HG02588 (cell line): ENCODE measurements around the gene TIMM29.

Experiments
- ATAC-seq: cut with Tn5 transposase; IDR thresholded peaks from one replicate; pipeline ENCODE4 v1.9.1; 2021; ENCODE audit warnings: mild to moderate bottlenecking, moderate library complexity; ENCODE audit not compliant: unreplicated experiment

Gene TIMM29

DNA sequence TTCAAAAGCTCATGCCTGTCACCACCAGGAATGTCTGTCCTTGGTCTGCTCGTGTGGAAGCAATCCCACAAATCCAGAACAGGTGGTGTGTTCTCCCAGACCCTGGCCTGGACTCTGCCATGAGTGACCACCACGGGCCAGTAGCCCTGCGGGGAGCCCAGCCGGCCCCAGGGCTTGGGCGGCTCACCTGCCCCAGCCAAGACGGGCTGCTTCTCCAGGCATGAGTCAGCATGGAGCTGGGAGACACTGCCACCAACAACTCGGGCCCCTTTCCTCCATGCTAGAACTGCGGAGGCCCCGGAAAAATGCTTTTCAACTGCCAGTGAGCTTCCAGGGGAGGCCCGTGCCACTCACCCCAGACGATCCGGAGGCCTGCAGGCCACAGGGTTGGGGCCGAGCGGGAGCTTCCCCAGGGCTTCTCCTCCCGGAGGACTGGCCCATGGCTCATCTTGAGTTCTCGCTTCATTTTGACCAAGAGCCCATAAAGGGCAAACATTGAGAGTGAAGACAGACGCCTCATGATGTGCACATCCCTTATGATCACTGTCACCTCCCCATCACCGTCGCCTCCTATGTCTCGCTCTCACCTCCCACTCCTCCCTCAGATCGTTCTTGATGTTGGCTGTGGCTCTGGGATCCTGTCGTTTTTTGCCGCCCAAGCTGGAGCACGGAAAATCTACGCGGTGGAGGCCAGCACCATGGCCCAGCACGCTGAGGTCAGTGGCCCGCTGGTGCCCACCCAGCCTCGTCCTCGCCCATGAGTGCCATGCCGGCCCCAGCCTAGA lies 16.8 kb upstream of the TIMM29 start:
- no peak for ATAC-seq

GRCh38 chr19:10912619-10913018 lies 16.0 kb upstream of the TIMM29 start:
- no peak for ATAC-seq

GRCh38 chr19:10913716-10914340 lies 14.8 kb upstream of the TIMM29 start:
- no peak for ATAC-seq

DNA sequence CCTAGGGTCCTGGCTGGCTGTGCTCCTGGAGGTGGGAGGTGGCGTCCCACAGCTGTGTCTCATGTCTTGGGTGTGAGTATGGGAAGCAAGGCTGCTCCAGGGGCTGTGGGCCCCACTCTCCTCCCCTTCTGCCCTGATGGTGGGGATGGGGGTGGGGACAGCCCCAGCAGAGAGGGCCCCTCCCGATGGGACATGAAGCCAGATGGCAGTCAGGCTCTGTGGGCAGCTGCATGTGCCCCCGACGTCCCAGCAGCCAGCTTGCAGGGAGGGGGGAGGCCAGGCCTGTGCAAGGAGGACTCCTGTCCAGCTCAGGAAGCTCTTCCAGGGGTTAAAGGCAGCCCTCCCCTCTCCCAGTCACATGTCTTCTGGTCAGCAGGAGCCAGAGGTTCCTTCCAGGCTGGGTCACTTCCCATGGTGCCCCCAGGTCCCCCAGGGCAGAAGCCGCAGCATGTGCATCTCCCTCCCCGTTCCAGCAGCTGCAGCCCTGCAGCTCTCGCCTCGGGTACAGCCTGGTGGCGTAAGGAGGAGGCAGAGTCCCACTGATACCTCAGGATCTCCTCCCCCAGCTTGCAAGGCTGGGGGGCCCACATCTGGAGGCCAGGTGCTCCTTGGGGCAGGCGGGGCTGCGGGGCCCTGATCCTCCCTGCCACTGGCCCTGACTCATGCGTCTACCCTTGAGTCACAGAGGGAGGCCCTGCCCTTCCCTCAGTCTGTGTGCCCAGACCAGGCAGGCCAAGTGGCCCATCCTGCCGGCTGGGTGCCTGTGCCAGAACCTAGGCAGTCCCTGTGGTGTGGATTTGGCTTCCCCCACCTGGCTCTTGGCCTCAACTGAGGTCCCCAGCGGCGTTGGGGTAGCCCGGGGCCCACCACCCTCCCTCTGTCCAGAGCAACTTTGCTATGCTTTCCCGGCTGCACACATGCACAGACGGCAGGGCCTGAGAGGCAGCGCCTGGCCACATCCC lies 13.2 kb upstream of the TIMM29 start:
- no peak for ATAC-seq

- ATAC-seq, result no peak
Observed at GRCh38 chr19:10916602-10917001, 12.0 kb upstream of the TIMM29 start.

GRCh38 chr19:10918359-10918758 lies 10.3 kb upstream of the TIMM29 start:
- ATAC-seq, result no peak

DNA sequence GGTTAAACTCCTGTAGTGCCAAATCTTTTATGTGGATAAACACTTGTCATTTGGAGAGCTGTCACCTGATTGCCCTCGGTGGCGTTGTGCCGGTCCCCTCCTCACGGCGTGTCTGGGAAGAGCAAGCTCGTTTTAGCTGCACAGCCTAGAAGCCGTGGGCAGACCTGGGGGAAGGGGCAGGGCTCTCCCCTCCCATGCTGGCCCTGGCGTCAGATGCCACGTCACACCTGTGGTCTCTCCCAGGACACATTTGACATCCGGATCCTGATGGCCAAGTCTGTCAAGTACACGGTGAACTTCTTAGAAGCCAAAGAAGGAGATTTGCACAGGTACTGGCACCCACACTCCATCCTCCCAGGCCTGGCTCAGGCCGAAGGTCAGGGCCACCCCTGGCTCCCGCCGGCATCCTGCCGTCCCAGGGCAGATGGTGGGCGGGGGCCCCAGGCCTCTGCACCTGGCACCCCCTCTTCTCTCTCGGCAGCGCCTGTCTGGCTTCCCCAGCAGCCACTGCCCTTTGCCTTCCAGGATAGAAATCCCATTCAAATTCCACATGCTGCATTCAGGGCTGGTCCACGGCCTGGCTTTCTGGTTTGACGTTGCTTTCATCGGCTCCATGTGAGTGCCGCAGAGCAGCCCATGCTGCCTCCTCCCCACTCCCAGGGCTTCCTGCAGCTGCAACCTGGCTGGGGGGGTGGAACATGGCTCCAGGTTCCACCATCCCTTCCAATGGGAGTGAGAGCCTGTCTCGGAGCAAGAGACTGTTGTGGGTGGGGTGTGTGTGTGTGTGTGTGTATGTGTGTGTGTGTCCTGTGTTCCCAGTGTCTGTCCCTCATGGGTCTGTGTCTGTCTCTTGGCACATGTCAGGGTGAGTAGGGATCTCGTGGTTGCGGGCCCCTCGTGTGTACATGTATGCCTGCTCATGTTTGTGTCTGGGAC lies 9.0 kb upstream of the TIMM29 start:
- no peak for ATAC-seq

DNA sequence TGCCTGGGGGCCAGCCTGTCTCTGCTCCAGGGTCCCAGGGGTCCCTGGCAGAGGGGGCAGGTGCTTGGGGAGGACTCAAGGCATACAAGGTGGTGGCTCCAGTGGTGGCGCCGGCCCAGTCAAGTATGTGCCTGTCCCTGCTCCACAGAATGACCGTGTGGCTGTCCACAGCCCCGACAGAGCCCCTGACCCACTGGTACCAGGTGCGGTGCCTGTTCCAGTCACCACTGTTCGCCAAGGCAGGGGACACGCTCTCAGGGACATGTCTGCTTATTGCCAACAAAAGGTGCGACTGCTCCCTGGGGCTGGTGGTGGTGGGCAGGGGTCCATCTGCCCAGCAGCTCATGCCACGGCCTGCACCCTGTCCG lies 8.3 kb upstream of the TIMM29 start:
- ATAC-seq, result no peak

DNA sequence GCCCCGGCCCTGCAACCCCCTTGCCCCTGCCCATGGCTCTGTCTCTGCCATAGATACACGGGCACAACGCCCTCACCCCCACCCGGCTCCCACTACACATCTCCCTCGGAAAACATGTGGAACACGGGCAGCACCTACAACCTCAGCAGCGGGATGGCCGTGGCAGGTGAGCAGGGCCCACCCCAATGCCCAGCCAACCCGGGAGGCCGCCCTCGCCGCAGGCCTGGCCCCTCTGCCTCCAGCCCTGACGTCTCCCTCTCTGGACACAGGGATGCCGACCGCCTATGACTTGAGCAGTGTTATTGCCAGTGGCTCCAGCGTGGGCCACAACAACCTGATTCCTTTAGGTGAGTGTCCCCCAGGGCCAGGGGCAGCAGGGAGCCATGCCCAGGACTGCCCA lies 7.8 kb upstream of the TIMM29 start:
- no peak for ATAC-seq

GRCh38 chr19:10921199-10921909 lies 7.3 kb upstream of the TIMM29 start:
- no peak for ATAC-seq

DNA sequence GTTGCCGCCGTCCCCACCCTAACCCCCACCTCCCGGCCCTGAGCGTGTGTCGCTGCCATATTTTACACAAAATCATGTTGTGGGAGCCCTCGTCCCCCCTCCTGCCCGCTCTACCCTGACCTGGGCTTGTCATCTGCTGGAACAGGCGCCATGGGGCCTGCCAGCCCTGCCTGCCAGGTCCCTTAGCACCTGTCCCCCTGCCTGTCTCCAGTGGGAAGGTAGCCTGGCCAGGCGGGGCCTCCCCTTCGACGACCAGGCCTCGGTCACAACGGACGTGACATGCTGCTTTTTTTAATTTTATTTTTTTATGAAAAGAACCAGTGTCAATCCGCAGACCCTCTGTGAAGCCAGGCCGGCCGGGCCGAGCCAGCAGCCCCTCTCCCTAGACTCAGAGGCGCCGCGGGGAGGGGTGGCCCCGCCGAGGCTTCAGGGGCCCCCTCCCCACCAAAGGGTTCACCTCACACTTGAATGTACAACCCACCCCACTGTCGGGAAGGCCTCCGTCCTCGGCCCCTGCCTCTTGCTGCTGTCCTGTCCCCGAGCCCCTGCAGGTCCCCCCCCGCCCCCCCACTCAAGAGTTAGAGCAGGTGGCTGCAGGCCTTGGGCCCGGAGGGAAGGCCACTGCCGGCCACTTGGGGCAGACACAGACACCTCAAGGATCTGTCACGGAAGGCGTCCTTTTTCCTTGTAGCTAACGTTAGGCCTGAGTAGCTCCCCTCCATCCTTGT lies 6.5 kb upstream of the TIMM29 start:
- ATAC-seq, result no peak

GRCh38 chr19:10922638-10923014 lies 6.0 kb upstream of the TIMM29 start:
- ATAC-seq, result no peak

- ATAC-seq, result no peak
Observed at GRCh38 chr19:10923260-10924112, 5.1 kb upstream of the TIMM29 start.

- ATAC-seq, result no peak
Observed at GRCh38 chr19:10924597-10924996, 4.0 kb upstream of the TIMM29 start.

DNA sequence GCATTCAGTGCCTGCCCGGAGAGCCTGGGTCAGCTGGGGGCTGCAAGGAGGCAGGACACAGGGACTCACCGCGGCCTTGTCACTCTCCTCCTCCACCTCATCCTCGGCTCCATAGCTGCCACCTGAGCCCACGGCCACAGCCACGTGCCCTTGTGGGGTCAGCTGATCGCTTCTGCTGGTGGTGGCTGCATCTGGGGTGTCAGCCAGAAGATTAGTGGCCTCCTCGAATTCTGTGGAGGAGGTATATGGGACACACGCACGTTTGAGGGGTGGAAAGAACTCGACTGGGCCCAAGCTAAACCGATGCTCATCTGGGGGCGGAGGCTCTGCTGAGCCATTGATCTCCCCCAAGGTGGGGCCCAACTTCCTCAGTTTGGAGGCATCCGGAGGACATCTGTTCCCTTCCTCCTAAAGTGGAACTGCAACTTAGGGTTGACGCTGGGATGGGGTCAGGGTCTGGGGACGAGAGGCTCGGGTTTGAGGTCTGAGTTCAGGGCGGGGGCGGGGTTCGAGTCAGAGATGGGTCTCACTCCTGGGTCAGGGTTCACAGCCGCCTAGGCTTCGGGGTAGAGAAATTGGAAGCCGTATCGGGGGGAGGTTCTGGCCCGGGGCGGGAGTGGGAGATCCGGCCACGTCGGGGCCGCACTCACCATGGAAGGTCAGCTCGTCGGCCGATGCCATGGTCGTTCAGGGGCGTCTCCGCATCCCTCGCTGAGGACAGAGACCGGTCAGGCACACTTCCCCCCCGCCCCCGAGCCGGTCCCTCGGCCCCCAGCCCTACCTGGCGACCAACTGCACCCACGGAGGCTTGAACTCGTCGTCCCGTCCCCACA lies 665 bp upstream of the TIMM29 start:
- no peak for ATAC-seq

- ATAC-seq, result no peak
Observed at GRCh38 chr19:10929402-10929794, 787 bp downstream of the TIMM29 start.

DNA sequence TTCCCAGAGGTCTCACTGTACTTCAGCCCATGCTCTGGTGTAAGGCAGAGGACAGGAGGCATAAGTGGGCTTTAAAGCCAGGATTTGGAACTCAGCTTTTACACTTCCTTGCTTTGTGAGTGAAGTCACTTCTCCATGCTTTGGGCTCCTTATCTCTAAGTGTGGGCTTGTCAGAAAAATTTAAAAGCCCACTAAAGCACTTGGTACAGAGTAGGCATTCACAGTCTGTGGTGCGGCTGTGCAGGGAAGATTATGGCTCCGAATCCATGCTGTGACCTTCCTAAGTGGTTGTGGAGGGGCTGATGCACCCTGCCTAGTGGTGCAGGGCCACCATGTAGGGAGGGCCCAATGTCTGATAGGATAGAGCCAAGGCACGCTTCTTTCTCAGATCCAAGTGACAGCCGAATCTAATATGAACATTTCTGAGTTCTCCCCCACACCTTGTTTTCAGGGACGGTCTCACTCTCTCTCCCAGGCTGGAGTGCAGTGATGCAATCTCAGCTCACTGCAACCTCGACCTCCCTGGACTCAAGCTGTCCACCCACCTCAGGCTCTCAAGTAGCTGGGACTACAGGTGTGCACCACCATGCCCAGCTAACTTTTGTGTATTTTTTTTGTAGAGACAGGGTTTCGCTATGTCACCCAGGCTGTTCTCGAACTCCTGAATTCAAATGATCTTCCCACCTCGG lies 6.9 kb downstream of the TIMM29 start:
- no peak for ATAC-seq
